Mesenchymal stem cell (in vitro differentiated cells and primary cell): ENCODE results near the gene FAM187B.
"Not testable (repeated sequence)": the region's sequence is repeated elsewhere in the genome, so short reads cannot be mapped to it uniquely, and the experiment has no call there.

Source experiments
- DNase-seq: peaks from one replicate; pipeline ENCODE4 v3.0.0-alpha.2; 2013
- H2AFZ ChIP-seq: one replicate; pipeline ENCODE4 v1.6.1; 2013; ENCODE audit warnings: low read depth, mild to moderate bottlenecking, control low read depth, inconsistent platforms, low read length, moderate library complexity
- H2AK5ac ChIP-seq: 2 replicates; pipeline ENCODE4 v1.6.1; 2013; ENCODE audit warnings: low read length, moderate library complexity, mild to moderate bottlenecking, inconsistent platforms; ENCODE audit not compliant: severe bottlenecking
- H2BK120ac ChIP-seq: one replicate; pipeline ENCODE4 v1.6.1; 2013; ENCODE audit warnings: low read depth, mild to moderate bottlenecking, inconsistent platforms, low read length, moderate library complexity
- H2BK12ac ChIP-seq, 2 experiments: one replicate each; pipeline ENCODE4 v1.6.1; 2013; ENCODE audit warnings: inconsistent platforms in 2 of 2, low read length in 2 of 2, mild to moderate bottlenecking in 2 of 2, moderate library complexity in 2 of 2, control low read depth in 1 of 2
- H2BK15ac ChIP-seq: one replicate; pipeline ENCODE4 v1.6.1; 2013; ENCODE audit warnings: mild to moderate bottlenecking, low read depth, inconsistent platforms; ENCODE audit not compliant: poor library complexity, severe bottlenecking
- H2BK5ac ChIP-seq: 2 replicates; pipeline ENCODE4 v1.6.1; 2013; ENCODE audit warnings: low read depth, mild to moderate bottlenecking, low read length, control low read depth, inconsistent platforms; ENCODE audit not compliant: poor library complexity, severe bottlenecking
- H3K14ac ChIP-seq, 2 experiments: one replicate each; pipeline ENCODE4 v1.6.1; 2013; ENCODE audit warnings: inconsistent platforms in 2 of 2, low read length in 2 of 2, control low read depth in 1 of 2, mild to moderate bottlenecking in 1 of 2, moderate library complexity in 1 of 2
- H3K18ac ChIP-seq, 2 experiments: one replicate each; pipeline ENCODE4 v1.6.1; 2013; ENCODE audit warnings: inconsistent platforms in 2 of 2, low read length in 2 of 2, control low read depth in 1 of 2, low read depth in 1 of 2, mild to moderate bottlenecking in 1 of 2
- H3K23ac ChIP-seq, 2 experiments: one replicate each; pipeline ENCODE4 v1.6.1; 2013; ENCODE audit warnings: inconsistent platforms in 2 of 2, low read length in 2 of 2, mild to moderate bottlenecking in 2 of 2, moderate library complexity in 2 of 2, control low read depth in 1 of 2
- H3K27ac ChIP-seq: 2 replicates; pipeline ENCODE4 v1.5.1; 2013; ENCODE audit warnings: mild to moderate bottlenecking, moderate library complexity, low read length, control low read depth, inconsistent platforms; ENCODE audit not compliant: poor library complexity, severe bottlenecking
- H3K27me3 ChIP-seq, 2 experiments: 2 replicates each; pipeline versions ENCODE4 v1.6.1 to v1.7.0; 2013; ENCODE audit warnings: low read length in 2 of 2, mild to moderate bottlenecking in 2 of 2, moderate library complexity in 2 of 2, control low read depth in 1 of 2, inconsistent platforms in 1 of 2; ENCODE audit not compliant: control insufficient read depth in 1 of 2, insufficient read depth in 1 of 2
- H3K36me3 ChIP-seq, 2 experiments: 2 replicates each; pipeline versions ENCODE4 v1.6.1 to v1.7.0; 2013; ENCODE audit warnings: low read length in 2 of 2, control low read depth in 1 of 2, inconsistent platforms in 1 of 2, low read depth in 1 of 2, mild to moderate bottlenecking in 1 of 2; ENCODE audit not compliant: insufficient read depth in 2 of 2, control insufficient read depth in 1 of 2
- H3K4ac ChIP-seq, 2 experiments: one replicate each; pipeline ENCODE4 v1.6.1; 2013; ENCODE audit warnings: inconsistent platforms in 2 of 2, low read length in 2 of 2, mild to moderate bottlenecking in 2 of 2, moderate library complexity in 2 of 2, control low read depth in 1 of 2, low read depth in 1 of 2
- H3K4me1 ChIP-seq: 2 replicates; pipeline ENCODE4 v1.6.1; 2013; ENCODE audit warnings: low read depth, low read length, control low read depth; ENCODE audit not compliant: control insufficient read depth, insufficient read depth
- H3K4me2 ChIP-seq: 2 replicates; pipeline ENCODE4 v1.6.1; 2013; ENCODE audit warnings: low read length, mild to moderate bottlenecking, inconsistent platforms; ENCODE audit not compliant: poor library complexity, severe bottlenecking
- H3K4me3 ChIP-seq, 2 experiments: 2 replicates each; pipeline versions ENCODE4 v1.5.1 to v1.7.0; 2013; ENCODE audit warnings: low read length in 2 of 2, mild to moderate bottlenecking in 2 of 2, control low read depth in 1 of 2, low read depth in 1 of 2; ENCODE audit not compliant: insufficient read depth in 1 of 2
- H3K79me1 ChIP-seq: replicated peaks from 2 replicates; pipeline ENCODE4 v1.6.1; 2013; ENCODE audit warnings: mild to moderate bottlenecking, control low read depth, low read length, inconsistent platforms; ENCODE audit not compliant: poor library complexity, severe bottlenecking
- H3K9ac ChIP-seq: 2 replicates; pipeline ENCODE4 v1.7.0; 2013; ENCODE audit warnings: mild to moderate bottlenecking, low read length, moderate library complexity
- H3K9me3 ChIP-seq: 2 replicates; pipeline ENCODE4 v1.7.0; 2013; ENCODE audit warnings: mild to moderate bottlenecking, low read length; ENCODE audit not compliant: control insufficient read depth
- H4K8ac ChIP-seq: one replicate; pipeline ENCODE4 v1.6.1; 2013; ENCODE audit warnings: inconsistent platforms, mild to moderate bottlenecking, low read length, moderate library complexity
- H4K91ac ChIP-seq: one replicate; pipeline ENCODE4 v1.6.1; 2013; ENCODE audit warnings: mild to moderate bottlenecking, low read length, inconsistent platforms
- WGBS: methylation state at CpG from one replicate; pipeline ENCODE4 v1.1.7; 2013; ENCODE audit warnings: mixed read lengths; 5-methylcytosine and 5-hydroxymethylcytosine counted together

The FAM187B gene

GRCh38 chr19:35223862-35224505, 4.6 kb downstream of the FAM187B start:
- H3K27ac ChIP-seq, result no peak overlapping the region
- peaks cover 11 to 21% of the 10 kb centered on the region in 2 experiments for H3K27me3 ChIP-seq
- DNase-seq, result no peak
- no peaks in the 10 kb centered on the region for H3K79me1 ChIP-seq
- H3K9me3 ChIP-seq, result peaks cover 17% of the 10 kb centered on the region
- H2BK12ac ChIP-seq, result no peak overlapping the region
- H3K14ac ChIP-seq, result no peak overlapping the region
- no peak overlapping the region for H3K4me2 ChIP-seq
- no peak overlapping the region for H3K4me3 ChIP-seq
- no peaks in the 10 kb centered on the region for H3K36me3 ChIP-seq
- 85% methylated on average over 4 of the region's 4 CpGs for WGBS
- no peak overlapping the region for H2BK15ac ChIP-seq
- H3K18ac ChIP-seq, result no peak overlapping the region
- no peak overlapping the region for H3K23ac ChIP-seq
- no peaks in the 10 kb centered on the region for H3K4me1 ChIP-seq
- no peak overlapping the region for H2AK5ac ChIP-seq
- no peak overlapping the region for H4K91ac ChIP-seq
- H3K4ac ChIP-seq, result no peak overlapping the region
- no peak overlapping the region for H2BK5ac ChIP-seq
- H3K9ac ChIP-seq, result no peak overlapping the region
- no peak overlapping the region for H4K8ac ChIP-seq
- no peak overlapping the region for H2BK120ac ChIP-seq
- no peak overlapping the region for H2AFZ ChIP-seq

DNA sequence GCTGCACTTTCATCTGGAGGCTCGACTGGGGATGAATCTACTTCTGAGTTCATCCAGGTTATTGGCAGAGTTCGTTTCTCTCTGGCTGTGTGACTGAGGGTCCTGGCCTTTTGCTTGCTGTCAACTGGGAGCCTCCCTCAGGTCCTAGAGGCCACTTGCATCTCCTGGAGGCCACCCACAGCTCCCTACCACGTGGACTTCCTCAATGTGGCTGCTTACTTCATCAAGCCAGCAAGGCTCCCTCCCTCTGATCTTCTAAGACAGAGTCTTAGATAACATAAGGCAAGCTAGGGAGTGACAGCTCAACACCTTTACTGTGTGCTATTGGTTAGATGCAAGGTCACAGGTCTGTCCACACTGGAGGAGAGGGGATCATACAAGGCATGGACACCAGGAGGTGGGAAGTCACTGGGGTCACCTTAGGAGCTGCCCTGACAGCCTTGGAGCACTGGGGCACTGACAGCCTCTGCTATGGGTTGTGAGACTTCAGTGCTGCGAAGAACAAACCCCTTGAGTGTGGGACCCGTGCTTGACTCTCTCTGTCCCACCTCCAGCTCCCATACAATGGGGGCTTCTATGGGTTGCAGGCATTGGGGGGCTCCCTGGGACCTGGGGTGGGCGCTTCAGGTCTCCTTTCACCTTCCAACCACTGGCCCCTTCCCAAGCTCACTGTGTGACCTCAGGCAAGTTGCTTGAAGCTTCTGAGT, 5.3 kb downstream of the FAM187B start:
- Histone ChIP-seq H3K27ac (no peak overlapping the region), H4K91ac (no peak overlapping the region), H3K4me2 (no peak overlapping the region), H3K4me3 (no peak overlapping the region), H3K4ac (no peak overlapping the region), H3K9me3 (peaks cover 19% of the 10 kb centered on the region), H2BK12ac (no peak overlapping the region), H3K14ac (no peak overlapping the region), H3K9ac (no peak overlapping the region), H3K36me3 (no peaks in the 10 kb centered on the region), H2AFZ (no peak overlapping the region), H3K23ac (no peak overlapping the region), H4K8ac (no peak overlapping the region), H2BK5ac (no peak overlapping the region), H2BK120ac (no peak overlapping the region), H2BK15ac (no peak overlapping the region), H3K79me1 (no peaks in the 10 kb centered on the region), H3K27me3 (peaks cover 11 to 16% of the 10 kb centered on the region in 2 experiments), H3K4me1 (no peaks in the 10 kb centered on the region), H2AK5ac (no peak overlapping the region), H3K18ac (no peak overlapping the region)
- DNase-seq, result no peak
- WGBS, result 43% methylated on average over 6 of the region's 6 CpGs

DNA sequence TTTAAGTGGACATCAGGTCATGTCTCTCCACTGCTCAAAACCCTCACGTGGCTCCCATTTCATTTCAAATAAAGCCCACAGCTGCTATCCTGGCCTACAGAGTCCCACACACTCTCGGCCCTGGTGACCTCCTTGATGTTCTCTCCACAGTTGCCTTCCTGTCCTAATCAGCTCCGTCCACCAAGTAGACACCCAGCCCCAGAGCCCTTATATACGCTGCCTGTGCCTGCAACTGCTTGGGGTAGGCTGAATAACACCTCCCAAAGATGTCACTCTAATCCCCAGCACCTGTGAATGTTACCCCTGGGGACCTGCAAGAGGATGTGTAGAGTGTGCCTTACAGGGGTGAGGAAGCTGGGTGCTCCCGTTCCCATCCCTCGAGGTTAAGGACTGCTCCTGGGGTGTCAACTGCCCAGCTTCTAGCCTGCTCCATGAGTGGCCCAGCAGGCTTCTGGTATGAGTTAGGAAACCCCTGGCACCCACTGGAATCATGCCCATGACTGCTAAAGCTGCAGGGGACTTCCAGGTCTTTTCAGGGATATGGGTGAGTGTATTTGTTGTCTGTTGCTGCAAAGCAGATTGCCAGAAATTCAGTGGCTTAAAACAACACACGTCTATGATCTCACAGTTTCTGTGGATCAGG, 6.0 kb downstream of the FAM187B start:
- Histone ChIP-seq H3K36me3 (no peaks in the 10 kb centered on the region), H2BK12ac (no peak overlapping the region), H3K9me3 (peaks cover 19% of the 10 kb centered on the region), H3K9ac (no peak overlapping the region), H2BK120ac (no peak overlapping the region), H4K91ac (no peak overlapping the region), H2AK5ac (no peak overlapping the region), H3K4me2 (no peak overlapping the region), H2AFZ (no peak overlapping the region), H2BK5ac (no peak overlapping the region), H3K4me3 (no peak overlapping the region), H2BK15ac (no peak overlapping the region), H3K27ac (no peak overlapping the region), H3K79me1 (no peaks in the 10 kb centered on the region), H3K4ac (no peak overlapping the region), H3K4me1 (no peaks in the 10 kb centered on the region), H4K8ac (no peak overlapping the region), H3K27me3 (peaks cover 11 to 16% of the 10 kb centered on the region in 2 experiments), H3K23ac (no peak overlapping the region), H3K18ac (no peak overlapping the region), H3K14ac (no peak overlapping the region)
- no peak for DNase-seq
- whole genome bisulfite sequencing, result 69% methylated on average over 7 of the region's 7 CpGs

- H3K27ac ChIP-seq, H3K4ac ChIP-seq, H2BK120ac ChIP-seq, H3K4me3 ChIP-seq, H3K9ac ChIP-seq, H2AFZ ChIP-seq, H2BK12ac ChIP-seq, H3K18ac ChIP-seq, H3K23ac ChIP-seq, H2AK5ac ChIP-seq, H2BK15ac ChIP-seq, DNase-seq, H4K91ac ChIP-seq, H2BK5ac ChIP-seq, H3K4me1 ChIP-seq, H3K79me1 ChIP-seq, H3K4me2 ChIP-seq, H3K14ac ChIP-seq, H3K36me3 ChIP-seq, H4K8ac ChIP-seq: not testable (repeated sequence)
- Histone ChIP-seq H3K27me3 (peaks cover 8 to 16% of the 10 kb centered on the region in 2 experiments), H3K9me3 (peaks cover 27% of the 10 kb centered on the region)
- WGBS, result 62% methylated on average over 3 of the region's 4 CpGs
Measured at GRCh38 chr19:35220973-35221590, 7.5 kb downstream of the FAM187B start.
